GM10248 (cell line): ENCODE data around the gene KIF2A.

Experiments used
- CTCF ChIA-PET: fragments of 300-600 bp; sonication (Branson Sonifier 250); formaldehyde crosslinking; extraction: SDS; loops from one replicate; lab custom pipeline; 2021; ENCODE audit warnings: antibody characterized with exemption; lab: Yijun Ruan, JAX
- POLR2A ChIA-PET: fragments of 350-650 bp; sonication (Branson Sonifier 250); formaldehyde crosslinking; extraction: SDS; loops from one replicate; lab custom pipeline; 2020; ENCODE audit warnings: antibody characterized with exemption; lab: Yijun Ruan, JAX
- DNase-seq: peaks from one replicate; pipeline ENCODE4 v3.0.0; 2012; ENCODE audit errors: extremely low spot score
- CTCF ChIP-seq: IDR thresholded peaks from 2 replicates; pipeline ENCODE4 v1.5.1; 2012; ENCODE audit warnings: mild to moderate bottlenecking, low read depth; ENCODE audit errors: extremely low read depth, missing control alignments, control extremely low read depth

The KIF2A gene

GRCh38 chr5:62298118-62298517 is 7.9 kb upstream of the KIF2A start:
- DNase-seq: no peak
- POLR2A ChIA-PET: no interaction called here
- TF ChIP-seq CTCF: no peak
- CTCF ChIA-PET: interaction anchor here (0.9 to 1.6 kb wide), 2 partner anchors 13 to 17 kb away, joined by 3 read pairs; no protein-coding TSS in a partner anchor

- CTCF ChIA-PET: no interaction called here
- TF ChIP-seq CTCF: no peak
- DNase-seq: no peak
- POLR2A ChIA-PET: no interaction called here
These were observed 6.9 kb upstream of the KIF2A start for GRCh38 chr5:62299101-62299500.

- no peak for DNase-seq
- POLR2A ChIA-PET: no interaction called here
- no peak for TF ChIP-seq CTCF
- CTCF ChIA-PET: no interaction called here
These were observed 6.4 kb upstream of the KIF2A start for GRCh38 chr5:62299600-62299999.

GRCh38 chr5:62305358-62305714 is 670 bp upstream of the KIF2A start:
- ChIA-PET POLR2A (interaction anchor here (1.5 kb wide), 1 partner anchor 98 kb away, joined by 6 read pairs; the partner anchor contains the start of gene DIMT1), CTCF (interaction anchor here (0.9 to 1.6 kb wide), 16 partner anchors 9 to 98 kb away, joined by 3 to 9 read pairs (median 4); partner anchors contain the start of gene DIMT1)
- DNase-seq: no peak
- no peak for TF ChIP-seq CTCF

GRCh38 chr5:62306323-62306895 is 403 bp downstream of the KIF2A start:
- POLR2A ChIA-PET: interaction anchor here (0.6 to 1.5 kb wide), 2 partner anchors 50 to 97 kb away, joined by 6 read pairs; partner anchors contain the start of gene DIMT1
- CTCF ChIA-PET: interaction anchor here (0.8 to 1.6 kb wide), 14 partner anchors 10 to 97 kb away, joined by 3 to 9 read pairs (median 3); partner anchors contain the start of gene DIMT1

More at GRCh38 chr5:62306323-62306895, 403 bp downstream of the KIF2A start:
- TF ChIP-seq CTCF: no peak
- no peak for DNase-seq
